NCI-H345 (cell line): ENCODE data around the gene FOXK1.
"Not testable (repeated sequence)": the region's sequence is repeated elsewhere in the genome, so short reads cannot be mapped to it uniquely, and the experiment has no call there.

Experiments used
- DNase-seq: peaks from one replicate; lab custom pipeline; 2025; lab: John Stamatoyannopoulos, UW

FOXK1 gene

DNA sequence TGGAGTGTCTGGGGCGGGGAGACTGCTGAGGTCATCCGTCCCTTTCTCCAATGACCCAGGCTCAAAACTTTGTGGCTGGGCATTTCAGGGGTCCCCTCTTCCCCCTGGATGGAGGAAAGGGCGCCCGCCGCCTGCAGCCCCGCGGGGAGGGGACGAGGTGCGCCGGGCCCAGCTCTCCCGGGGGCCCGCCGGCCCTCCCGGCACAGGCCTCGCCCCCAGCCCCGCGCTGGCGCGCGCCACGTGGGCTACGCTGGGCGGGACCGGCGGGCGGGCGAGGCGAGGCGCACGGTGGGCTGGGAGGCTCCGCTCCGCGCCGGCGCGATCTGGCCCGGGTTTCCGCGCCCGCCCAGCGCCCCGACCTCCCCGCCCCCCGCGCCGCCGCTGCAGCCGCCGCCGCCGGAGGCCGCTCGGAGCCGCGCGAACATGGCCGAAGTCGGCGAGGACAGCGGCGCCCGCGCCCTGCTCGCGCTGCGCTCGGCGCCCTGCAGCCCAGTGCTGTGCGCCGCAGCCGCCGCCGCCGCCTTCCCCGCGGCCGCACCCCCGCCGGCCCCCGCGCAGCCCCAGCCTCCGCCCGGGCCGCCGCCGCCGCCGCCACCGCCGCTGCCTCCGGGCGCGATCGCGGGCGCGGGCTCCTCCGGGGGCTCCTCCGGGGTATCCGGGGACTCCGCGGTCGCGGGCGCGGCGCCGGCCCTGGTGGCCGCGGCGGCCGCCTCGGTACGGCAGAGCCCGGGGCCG lies at the start of gene FOXK1:
FOXK1 (plus strand) TSS at position 410 of the 735 bp plus-strand sequence; CDS start at position 424, 14 bp downstream.
- peak; percentile 83 for DNase-seq

DNA sequence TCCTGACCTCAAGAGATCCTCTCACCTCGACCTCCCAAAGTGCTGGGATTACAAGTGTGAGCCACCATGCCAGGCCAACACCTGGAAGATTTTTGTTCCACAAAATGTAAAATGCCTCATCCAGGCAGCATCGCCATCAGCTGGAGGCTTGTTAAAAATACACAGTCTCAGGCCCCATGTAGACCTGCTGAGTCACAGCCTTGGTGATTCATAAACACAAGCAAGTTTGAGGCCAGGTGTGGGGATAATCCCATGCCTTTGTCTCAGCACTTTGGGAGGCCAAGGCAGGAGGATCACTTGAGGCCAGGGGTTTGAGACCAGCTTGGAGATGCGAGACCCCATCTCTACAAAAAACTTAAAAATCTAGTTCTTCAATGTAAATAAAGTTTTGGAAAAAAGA lies 49.1 kb upstream of the FOXK1 start:
- no peak for DNase-seq

- no peak for DNase-seq
Observed at GRCh38 chr7:4634166-4634565, 47.9 kb upstream of the FOXK1 start.

GRCh38 chr7:4638781-4639575 lies 43.1 kb upstream of the FOXK1 start:
- DNase-seq: no peak

DNA sequence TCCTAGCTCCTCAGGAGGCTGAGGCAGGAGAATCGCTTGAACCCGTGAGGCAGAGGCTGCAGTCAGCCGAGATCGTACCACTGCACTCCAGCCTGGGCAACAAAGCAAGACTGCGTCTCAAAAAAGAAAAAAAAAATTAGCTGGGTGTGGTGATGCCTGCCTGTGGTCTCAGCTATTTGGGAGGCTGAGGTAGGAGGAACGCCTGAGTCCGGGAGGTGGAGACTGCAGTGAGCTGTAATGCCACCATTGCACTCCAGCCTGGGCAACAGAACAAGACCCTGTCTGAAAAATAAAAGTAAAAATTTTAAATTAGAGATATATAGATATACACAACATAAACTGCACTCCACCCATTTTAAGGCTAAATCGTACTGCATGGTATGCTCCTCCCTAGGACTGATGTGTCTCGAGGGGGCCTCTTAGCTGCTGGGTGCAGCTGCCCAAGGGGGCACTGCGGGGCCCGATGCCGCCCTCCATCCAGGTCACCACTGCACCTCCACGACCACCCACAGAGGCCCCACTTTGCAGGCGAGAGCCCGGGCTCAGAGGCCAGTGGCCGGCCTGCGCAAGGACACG lies 40.9 kb upstream of the FOXK1 start:
- no peak for DNase-seq

DNA sequence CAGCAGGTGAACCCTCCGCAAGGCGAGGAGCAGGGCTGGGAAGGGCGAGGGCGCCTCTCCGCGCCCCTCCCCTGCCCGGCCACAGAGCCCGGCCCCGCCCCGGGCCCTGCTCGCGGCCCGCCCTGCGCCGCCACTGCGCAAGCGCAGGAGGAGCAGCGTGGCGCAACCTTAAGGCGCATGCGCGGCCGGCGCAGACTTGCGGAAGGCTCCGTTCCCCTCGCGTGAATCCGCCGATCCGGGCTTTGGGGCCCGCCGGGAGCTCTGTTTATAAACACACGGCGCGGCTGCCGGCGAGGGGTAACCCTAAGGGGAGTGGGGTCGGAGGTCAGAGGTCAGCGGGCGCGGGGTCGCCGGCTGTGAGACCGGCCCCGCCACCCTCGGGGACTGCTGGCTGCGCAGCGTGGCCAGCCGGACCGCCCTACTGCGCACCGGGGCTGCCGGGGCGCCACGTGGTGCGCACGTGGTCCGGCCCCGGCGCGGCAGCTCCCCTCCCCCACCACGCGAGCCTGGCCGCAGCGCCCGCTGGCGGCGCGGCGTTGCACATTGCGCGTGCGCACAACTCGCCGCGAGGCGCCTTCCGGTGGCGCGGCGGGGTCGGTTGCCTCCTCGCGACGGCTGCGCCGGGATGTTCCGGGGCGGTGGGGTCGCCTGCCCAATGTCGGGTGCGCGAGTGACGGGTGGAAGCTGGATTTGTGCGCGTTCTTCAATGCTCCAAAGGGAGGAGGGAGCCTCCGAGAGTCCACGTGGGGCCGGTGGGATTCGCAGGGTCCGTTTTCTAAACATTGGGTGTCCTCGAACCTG lies 40.2 kb upstream of the FOXK1 start:
- peak; percentile 94 for DNase-seq

DNA sequence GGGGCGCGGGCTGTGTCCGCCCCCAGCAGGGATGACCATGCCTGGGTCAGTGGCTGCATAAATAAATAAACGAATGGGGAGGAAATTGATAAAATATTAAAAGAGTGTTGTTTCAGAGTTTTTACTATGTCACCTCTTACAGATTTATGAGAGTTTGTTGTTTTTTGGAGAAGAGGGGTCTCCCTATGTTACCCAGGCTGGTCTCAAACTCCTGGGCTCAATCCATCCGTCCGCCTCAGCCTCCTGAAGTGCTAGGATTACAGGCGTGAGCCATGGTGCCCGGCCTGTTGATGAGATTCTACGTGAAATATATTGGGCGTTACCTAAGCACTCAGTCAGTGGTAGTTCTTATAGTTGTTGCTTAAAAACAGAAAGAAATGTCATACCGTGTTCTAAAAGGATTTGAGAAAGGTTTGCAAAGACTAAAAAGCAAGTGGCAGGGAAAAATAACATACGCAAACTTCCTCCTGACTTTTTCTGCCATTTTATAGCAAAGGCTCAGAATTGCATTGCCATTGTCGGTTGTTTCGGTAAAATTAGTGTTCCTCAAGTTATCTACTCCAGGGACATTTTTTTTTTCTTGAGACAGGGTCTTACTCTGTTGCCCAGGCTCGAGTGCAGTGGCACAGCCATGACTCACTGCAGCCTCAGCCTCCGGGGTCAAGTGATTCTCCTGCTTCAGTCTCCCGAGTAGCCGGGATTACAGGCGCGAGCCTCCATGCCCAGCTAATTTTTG lies 39.5 kb upstream of the FOXK1 start:
- DNase-seq: no peak

DNA sequence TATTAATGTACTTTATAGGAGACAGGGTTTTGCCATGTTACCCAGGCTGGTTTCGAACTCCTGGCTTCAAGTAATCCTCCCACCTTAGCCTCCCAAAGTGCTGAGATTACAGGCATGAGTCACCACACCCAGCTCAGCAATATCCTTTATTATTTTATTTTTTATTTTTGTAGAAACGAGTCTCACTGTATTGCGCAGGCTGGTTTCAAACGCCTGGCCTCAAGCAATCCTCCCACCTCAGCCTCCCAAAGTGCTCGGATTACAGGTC lies 39.0 kb upstream of the FOXK1 start:
- DNase-seq: not testable (repeated sequence)

GRCh38 chr7:4645246-4645645 lies 36.8 kb upstream of the FOXK1 start:
- DNase-seq: no peak

DNA sequence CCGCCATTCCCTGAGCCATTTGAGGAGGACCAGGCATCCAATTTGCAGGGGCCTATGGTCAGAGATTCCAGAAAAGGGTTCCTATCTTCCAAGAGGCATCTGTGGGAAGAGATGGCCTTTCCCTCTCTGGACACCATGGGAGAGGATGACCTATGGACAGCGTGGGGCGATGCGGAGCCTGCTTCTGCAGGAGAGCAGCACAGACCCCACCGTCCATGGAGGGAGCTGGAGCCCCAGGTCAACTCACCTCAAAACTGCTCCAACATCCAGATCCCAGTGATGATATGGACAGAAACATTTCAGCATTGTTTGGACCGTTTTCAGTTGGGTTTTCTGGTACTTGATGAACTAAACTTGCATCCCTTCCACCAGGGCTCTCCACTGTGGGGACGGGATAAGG lies 34.0 kb upstream of the FOXK1 start:
- DNase-seq: no peak

GRCh38 chr7:4650433-4651047 lies 31.6 kb upstream of the FOXK1 start:
- DNase-seq: no peak

GRCh38 chr7:4653771-4654170 lies 28.3 kb upstream of the FOXK1 start:
- DNase-seq: no peak

- DNase-seq: no peak
Observed at GRCh38 chr7:4655311-4655710, 26.8 kb upstream of the FOXK1 start.

- no peak for DNase-seq
Observed at GRCh38 chr7:4655896-4656295, 26.2 kb upstream of the FOXK1 start.

DNA sequence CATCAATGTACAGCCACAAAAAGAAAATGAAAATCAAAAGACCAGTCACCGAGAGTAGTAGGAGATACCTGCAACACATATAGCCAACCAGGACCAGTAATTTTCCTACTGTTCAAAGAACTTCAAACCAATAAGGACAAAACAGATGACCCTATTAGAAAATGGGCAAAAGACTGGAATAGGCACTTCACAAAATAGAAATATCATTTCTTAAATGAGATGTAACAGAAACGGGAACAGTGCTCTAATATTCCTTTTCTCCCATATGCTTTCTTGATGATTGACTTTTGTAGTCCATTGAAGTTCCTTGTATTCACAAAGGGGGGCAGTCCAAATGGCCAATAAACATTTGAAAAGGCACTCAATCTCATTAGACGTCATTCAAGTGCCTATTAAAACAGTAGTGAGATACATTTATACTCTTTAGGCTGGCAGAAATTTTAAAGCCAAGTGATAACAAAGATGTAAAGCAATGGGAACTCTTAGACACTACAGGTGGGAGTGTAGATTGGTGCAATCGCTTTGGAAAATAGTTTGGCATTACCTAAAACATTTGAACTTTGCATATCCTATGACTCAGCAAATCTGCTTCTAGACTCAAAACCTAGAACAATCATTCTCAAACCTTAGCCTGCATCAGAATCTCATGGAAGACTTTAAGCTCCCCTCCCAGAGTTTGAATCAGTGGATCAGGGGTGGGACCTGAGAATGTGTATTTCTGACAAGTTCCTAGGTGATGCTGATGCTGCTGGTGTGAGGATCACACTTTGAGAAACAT lies 24.3 kb upstream of the FOXK1 start:
- no peak for DNase-seq

DNA sequence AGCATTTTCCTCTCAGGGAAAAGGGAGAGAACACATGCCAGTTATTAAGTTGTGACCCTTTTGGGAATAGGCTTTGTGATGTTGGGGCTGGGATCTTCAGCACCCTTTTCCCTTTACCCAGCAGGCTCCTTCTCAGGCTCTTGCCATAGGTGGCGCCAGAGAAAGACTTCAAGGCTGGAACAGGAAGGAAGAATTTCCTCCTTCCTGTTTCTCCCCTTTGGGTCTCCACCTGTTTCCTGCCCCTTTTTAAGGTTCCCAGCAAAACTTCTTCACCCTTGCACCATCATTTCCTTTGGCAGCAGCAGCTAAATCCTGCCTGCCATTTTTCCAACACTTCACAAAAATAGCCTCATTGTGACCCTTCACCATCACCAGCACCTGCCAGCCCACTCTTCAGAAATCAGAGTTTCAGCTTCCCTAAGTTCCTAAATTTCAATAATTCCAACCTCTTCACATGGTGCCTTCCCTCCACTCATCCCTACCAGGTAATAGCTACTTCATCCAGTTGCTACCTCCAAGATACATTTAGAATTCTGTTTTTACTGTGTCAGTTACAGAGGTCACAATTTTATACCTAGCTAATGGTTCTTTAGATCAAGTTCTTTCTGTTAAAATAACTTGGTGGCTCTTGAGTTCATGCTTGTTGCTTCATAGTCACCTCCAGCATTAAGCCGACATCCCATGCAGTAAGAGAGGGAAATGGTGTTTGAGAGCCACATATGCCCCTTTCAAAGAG lies 22.4 kb upstream of the FOXK1 start:
- DNase-seq: no peak

GRCh38 chr7:4661871-4662270 lies 20.2 kb upstream of the FOXK1 start:
- no peak for DNase-seq

DNA sequence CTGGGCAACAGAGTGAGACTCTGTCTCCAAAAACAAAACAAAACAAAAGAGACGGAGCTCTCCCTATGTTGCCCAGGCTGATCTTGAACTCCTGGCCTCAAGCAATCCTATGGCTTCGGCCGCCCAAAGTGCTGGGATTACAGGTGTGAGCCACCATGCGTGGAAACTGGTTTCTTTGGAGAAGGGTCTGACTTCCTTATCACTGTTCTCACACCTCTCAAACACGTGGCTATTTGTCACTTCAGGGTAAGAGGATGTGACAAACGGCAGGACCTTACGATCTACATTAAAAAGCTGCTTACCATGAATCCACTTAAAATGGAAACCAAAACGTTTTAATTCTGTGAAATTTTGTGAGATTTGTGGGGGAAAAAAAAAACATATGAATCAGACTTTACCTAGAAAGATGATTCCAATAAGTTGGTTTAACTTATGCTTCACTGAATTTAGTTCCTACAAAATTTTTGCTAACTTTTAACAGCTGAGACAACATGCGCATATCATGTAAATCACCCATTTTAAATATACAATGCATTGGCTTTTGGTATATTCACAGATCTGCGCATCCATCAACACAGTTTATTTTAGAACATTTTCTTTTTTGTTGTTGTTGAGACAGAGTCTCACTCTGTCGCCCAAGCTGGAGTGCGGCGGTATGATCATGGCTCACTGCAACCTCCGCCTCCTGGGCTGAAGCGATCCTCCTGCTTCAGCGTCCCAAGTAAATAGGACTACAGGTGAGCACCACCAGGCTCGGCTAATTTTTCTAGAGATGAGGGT lies 18.7 kb upstream of the FOXK1 start:
- DNase-seq: no peak

GRCh38 chr7:4665661-4666060 lies 16.4 kb upstream of the FOXK1 start:
- DNase-seq: no peak
